Putamen (tissue), 1 donor: Measurements from ENCODE around the gene UBE2Q2.
"Not testable (repeated sequence)": the region's sequence is repeated elsewhere in the genome, so short reads cannot be mapped to it uniquely, and the experiment has no call there.

Experiments
- DNase-seq: peaks from one replicate; pipeline ENCODE4 v3.0.0-alpha.2; 2016; ENCODE audit warnings: low spot score

UBE2Q2 gene

DNA sequence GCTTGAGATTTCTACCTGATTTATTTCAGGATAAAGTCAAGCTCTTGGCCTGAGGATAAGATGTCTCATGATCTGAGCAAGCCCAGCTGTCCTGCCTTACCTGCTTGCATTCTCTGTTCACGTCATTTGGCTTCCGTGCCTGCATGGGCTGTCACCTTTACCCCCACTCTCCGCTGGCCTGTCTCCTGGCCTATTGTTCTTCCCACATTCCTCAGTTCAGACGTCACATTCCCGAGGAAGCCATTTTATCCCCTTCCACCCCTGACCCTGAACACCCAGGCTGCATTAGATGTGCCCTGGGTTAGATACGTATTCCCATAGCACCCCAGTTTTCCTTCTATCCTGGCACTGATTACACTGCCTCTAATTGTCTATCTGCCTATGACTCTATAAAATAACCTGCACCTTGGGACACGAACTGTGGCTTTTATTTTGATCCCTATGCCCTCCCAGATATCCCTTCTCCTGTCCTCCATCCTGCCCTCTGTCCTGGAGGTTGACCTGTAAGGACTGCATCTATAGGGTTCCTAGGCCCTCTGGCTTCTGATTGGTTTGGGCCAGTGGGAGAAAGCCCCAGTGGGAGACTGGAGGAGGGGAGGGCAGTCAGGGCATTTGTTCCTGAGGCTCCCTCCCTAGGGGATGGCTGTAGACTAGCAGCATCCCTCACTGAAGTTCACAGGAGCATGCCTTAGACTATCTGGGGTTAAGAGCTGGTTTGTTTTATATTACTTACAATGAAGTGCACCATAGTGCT is 19.2 kb upstream of the UBE2Q2 start:
- no peak for DNase-seq

DNA sequence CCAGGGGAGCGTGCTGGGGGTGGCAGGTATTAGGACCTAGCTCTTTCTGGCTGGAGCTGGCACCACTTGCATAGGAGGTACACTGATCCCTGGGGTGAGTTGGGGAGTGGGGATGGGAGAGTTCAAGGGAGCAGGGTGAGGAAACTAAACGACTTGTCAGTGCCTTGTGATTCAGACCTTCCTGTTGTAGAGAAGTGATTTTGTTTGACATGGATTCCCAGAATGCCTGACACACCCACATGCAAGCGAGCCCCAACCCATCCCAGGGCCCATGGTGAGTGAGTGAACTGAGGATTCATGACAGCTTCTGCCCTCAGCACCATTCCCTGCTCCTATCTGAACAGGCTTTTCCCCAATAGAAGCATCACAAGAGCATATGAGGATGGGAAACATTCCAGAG is 15.6 kb upstream of the UBE2Q2 start:
- DNase-seq: no peak

GRCh38 chr15:75828429-75828828 is 14.8 kb upstream of the UBE2Q2 start:
- no peak for DNase-seq

DNA sequence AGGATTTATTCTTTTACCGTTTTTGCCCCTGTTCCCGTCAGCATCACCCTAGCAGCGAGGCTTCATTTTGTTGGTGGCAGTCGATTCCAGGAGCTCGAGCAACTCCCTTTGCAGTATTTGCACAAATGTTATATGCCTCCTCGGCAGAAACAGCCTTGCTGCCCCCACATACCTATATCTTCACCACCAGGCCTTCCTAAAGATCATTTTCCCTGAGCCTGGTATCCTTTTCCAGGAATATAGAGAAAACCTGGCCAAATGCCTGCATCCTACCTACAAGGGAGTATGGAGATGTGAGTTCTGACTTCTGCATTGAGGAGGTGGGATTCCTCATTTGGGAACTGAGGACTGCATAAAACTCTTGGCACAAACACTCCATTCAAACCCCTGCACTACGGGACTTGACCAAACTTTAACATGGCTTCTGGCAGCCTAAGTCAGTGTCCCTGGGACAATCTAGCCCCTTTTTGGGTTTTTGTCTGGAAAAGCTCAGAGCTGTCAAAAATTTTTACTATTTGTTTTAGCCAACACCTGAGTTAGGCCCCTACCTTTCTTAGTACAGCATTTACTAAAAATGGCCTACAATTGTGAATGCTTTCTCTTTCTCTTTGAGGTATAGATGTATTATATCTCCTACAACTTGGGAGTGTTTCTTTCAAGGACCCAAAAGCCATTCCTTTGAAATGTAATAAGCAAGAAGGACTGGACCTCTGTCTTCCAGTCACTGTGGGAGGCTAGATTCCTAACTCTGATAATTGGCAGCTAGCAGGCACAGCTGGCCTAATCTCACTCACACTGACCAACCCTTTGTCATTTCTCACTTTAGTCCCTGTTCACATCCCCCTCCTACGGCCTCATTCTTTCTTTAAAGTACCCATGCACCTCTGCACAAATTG is 12.1 kb upstream of the UBE2Q2 start:
- DNase-seq: no peak

GRCh38 chr15:75831806-75832102 is 11.5 kb upstream of the UBE2Q2 start:
- no peak for DNase-seq

- no peak for DNase-seq
Measured at GRCh38 chr15:75832114-75832513, 11.1 kb upstream of the UBE2Q2 start.

DNA sequence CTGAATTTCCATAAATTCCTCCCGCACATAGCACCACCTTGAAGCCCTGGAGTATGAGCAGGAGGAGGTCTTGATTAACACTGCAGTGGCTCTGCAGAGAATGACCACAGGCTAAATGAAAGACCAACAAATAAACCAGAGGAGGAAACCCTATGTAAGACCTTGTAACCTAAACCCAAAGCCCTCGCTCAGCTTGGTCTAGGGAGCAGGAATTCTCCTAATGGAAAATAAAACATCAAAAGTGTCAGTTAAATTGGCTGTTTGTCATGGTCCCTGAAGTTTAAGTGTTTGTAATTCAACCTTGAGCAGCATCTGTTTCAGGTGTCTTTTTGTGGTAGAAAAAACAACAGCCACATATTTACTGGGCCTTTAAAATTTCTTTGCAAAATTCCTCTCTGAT is 9.2 kb upstream of the UBE2Q2 start:
- DNase-seq: no peak

GRCh38 chr15:75835990-75836958 is 7.0 kb upstream of the UBE2Q2 start:
- no peak for DNase-seq

DNA sequence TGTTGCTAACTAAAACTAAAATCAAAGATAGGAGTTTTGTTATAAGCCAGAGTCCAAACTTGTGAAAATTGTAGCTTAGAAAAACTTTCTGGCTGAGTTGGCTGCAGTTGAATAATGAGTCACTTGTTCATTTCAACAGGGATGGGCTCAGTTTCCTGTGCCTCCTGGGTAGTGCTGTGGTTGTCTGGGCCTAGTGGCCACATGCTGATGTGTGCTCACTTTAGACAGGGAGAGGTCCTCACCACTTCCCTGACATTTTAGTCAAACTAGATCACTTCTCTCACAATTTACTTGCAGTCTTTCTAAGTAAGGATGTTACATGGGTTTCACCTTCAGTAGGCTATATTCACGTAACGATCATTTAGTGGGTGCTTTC is 6.3 kb upstream of the UBE2Q2 start:
- no peak for DNase-seq

DNA sequence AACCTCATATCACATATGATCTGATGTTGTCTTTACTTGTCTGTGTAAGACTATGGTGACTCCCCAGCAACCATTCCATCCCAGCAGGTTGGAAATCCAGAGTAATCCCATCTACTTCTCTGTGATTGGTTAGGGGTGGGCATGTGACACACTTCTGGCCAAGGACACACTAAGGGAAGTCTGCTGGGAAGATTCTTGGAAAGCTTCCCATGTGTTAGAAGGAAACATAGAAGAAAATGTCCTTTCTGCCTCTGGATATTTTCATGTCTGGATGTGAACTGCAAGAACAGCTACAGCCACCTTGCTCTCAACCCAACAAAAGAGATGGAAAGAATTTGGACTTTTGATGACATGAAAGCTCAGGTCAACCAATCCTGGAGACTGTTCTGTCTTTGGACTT is 2.6 kb upstream of the UBE2Q2 start:
- no peak for DNase-seq

DNA sequence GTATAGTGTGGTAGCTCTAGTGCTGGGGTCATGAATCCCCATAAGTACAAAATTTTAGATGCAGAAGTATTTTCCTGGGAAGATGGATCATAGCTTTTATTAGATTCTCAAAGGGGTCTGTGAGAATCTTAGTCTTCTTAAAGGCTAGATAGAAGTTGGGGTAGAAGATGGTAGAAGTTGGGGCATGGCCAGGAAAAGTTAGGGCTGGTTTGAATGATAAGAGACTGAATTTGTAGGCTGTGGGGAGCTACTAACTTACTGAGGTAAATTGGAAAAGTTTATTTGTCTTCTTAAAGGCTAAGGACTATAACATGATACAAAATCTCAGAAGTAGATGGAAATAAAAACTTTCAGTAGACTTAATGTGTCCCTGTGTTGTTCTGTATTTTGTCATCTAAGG is 1.6 kb upstream of the UBE2Q2 start:
- no peak for DNase-seq

- DNase-seq: peak; percentile 43
Measured at GRCh38 chr15:75843678-75844581, 683 bp downstream of the UBE2Q2 start.

DNA sequence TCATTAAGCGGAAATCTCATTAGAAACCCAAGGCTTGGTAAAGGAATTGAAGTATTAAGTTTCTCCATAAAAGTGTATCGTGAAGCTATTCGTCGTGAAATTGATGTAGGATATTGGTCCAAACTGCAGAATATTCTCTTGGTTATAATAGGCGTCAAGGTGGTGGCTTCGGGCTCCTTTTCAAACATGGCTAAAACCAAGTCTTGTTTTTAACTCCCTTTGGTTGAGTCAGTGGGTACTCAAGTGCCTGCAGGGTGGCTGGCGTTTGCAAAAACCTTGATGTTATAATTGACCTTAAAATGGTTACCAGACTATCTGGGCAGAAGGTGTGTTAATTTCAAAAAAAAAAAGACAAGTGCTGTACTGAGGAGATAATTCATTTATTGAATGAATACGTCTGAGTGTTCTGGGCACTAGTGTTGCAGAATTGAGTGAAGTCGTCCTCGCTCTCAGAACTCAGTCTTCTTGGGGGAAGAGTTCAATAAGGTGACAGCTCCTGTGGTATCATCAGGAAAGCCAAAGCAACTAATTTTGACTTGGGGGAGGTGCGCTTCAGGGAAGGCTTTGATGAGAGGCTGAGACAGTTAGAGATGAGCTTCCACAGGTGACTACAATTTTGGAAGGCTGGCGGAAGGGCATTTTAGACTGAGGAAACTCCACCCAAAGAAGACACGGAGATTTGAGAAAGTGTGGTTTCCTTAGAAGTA is 1.5 kb downstream of the UBE2Q2 start:
- DNase-seq: no peak

GRCh38 chr15:75849167-75849566 is 5.9 kb downstream of the UBE2Q2 start:
- no peak for DNase-seq

DNA sequence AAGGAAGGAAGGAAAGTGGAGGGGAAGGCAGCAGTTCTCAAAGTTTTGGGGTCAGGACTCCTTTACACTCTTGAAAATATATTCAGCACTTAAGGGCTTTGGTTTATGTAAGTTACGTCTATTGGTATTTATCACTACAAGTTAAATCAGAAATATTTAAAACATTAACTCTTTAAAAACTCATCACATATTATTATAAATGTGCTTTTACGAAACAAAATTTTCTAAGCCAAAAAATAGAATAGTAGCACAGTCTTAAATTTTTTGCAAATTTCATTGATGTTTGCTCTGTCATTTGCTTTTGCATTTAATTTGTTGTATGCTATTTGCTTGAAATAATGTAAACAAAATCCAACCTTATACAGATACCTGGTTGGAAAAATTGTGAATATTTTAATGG is 7.5 kb downstream of the UBE2Q2 start:
- DNase-seq: no peak

DNA sequence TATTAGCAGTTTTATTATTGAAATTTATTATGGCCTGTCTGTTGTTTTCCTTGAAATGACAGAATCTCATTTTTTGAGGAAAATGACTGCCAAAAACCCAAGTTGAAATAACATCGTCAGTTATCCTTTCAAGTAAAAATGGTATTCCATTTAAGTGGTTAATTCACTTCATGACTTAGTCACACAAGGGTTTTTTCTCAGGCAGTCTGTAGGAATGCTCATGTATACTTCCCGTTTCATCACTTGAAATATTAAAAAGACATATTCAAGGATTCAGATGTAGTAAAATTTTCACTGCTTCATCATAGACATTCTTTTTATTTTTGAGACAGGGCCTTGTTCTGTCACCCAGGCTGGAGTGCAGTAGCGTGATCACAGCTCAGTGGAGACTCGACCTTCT is 8.3 kb downstream of the UBE2Q2 start:
- not testable (repeated sequence) for DNase-seq

DNA sequence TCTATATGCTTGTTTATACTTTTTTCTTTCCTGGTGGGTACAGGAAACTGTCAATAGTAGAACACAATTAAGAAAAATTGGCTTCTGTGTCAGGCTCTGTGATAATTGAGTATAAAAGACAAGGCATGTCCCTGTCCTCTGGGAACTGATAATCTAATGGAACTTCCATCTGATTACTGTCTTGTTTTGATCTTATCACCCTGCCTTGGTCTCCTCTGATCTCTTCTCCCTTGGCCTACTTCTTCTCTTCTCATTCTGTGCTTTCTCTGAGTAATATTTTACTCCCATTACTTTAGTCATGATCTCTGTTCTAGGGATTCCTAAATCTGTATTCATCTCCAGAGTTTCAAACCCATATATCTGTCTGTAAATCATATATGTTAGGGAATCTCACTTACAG is 14.6 kb downstream of the UBE2Q2 start:
- no peak for DNase-seq

GRCh38 chr15:75861750-75862402 is 18.6 kb downstream of the UBE2Q2 start:
- DNase-seq: no peak

GRCh38 chr15:75862796-75863195 is 19.5 kb downstream of the UBE2Q2 start:
- DNase-seq: no peak
